Erythroblast (primary cell): ENCODE data around the gene DIO3.

Experiments used
- GATA1 ChIP-seq: IDR thresholded peaks from 2 replicates; pipeline ENCODE4 v1.6.1; 2011; ENCODE audit warnings: low read depth, mild to moderate bottlenecking, control low read depth, low read length, moderate library complexity
- POLR2A ChIP-seq: IDR thresholded peaks from 2 replicates; pipeline ENCODE4 v1.6.1; 2011; ENCODE audit warnings: mild to moderate bottlenecking, low read length

- TF ChIP-seq POLR2A (no peak), GATA1 (no peak)
Observed at GRCh38 chr14:101596742-101597141, 35.4 kb downstream of the DIO3 start.
